ENCODE data around the gene OR6K3.

DNA sequence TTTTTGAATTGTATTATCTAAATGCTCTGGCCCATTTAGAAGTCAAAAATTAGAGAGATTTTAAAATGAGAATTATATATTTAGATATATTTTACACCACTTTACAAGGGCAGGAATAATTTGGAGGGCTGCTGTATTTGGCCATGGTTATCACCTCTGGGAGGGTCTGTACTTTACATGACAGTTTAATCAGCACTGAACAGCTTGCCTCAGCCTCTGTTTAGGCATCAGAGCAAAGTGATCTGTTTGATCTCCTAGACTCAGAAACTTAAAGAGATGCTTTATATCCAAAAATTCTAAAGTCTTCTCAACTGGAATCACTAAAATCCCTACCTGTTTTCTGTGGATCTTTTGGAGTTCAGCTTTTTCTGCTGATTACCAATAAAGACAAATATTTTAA lies 28.6 kb downstream of the OR6K3 start:
- TF ChIP-seq L3MBTL2 (conservative IDR thresholded peaks at IDR 0.05), result no peak
- no peak for TF ChIP-seq BHLHE40 (IDR thresholded peaks at IDR 0.05; ENCODE audit: borderline replicate concordance)
- TF ChIP-seq SP1 (IDR thresholded peaks at IDR 0.05), result no peak
- TF ChIP-seq NFRKB (IDR thresholded peaks at IDR 0.05), result no peak
- TF ChIP-seq FOXA1 (IDR thresholded peaks at IDR 0.05), result no peak
- no peak for TF ChIP-seq ELF4 (IDR thresholded peaks at IDR 0.05)
- TF ChIP-seq TARDBP (IDR thresholded peaks at IDR 0.05), result no peak
- no peak for TF ChIP-seq ARNT (IDR thresholded peaks at IDR 0.05)

All from HEK293T (cell line).